NCI-H2107 treated with DMSO at 0.1 percent for 48 hours (cell line): ENCODE results near the gene LRCH1.

Experiments used
- DNase-seq: peaks from one replicate; lab custom pipeline; 2025; ENCODE audit not compliant: unreplicated experiment; lab: John Stamatoyannopoulos, UW

Gene LRCH1

GRCh38 chr13:46587807-46588418 is 34.9 kb downstream of the LRCH1 start:
- DNase-seq, result no peak

GRCh38 chr13:46592385-46592784 is 39.4 kb downstream of the LRCH1 start:
- DNase-seq, result no peak

GRCh38 chr13:46593398-46593797 is 40.4 kb downstream of the LRCH1 start:
- DNase-seq, result no peak

GRCh38 chr13:46594374-46595078 is 41.6 kb downstream of the LRCH1 start:
- DNase-seq, result no peak

GRCh38 chr13:46595136-46595884 is 42.3 kb downstream of the LRCH1 start:
- no peak for DNase-seq

GRCh38 chr13:46595885-46596275 is 42.9 kb downstream of the LRCH1 start:
- no peak for DNase-seq

- no peak for DNase-seq
Measured at GRCh38 chr13:46596466-46596865, 43.5 kb downstream of the LRCH1 start.

- DNase-seq, result no peak
Measured at GRCh38 chr13:46598140-46598819, 45.3 kb downstream of the LRCH1 start.

GRCh38 chr13:46598820-46599180 is 45.8 kb downstream of the LRCH1 start:
- no peak for DNase-seq

- DNase-seq, result no peak
Measured at GRCh38 chr13:46600943-46601311, 48.0 kb downstream of the LRCH1 start.

GRCh38 chr13:46602531-46602930 is 49.6 kb downstream of the LRCH1 start:
- no peak for DNase-seq

GRCh38 chr13:46603165-46603603 is 50.2 kb downstream of the LRCH1 start:
- no peak for DNase-seq

- no peak for DNase-seq
Measured at GRCh38 chr13:46604226-46604990, 51.4 kb downstream of the LRCH1 start.

GRCh38 chr13:46605076-46605824 is 52.3 kb downstream of the LRCH1 start:
- no peak for DNase-seq

- DNase-seq, result no peak
Measured at GRCh38 chr13:46605825-46606554, 53.0 kb downstream of the LRCH1 start.

GRCh38 chr13:46606970-46607369 is 54.0 kb downstream of the LRCH1 start:
- DNase-seq, result no peak

GRCh38 chr13:46607768-46608564 is 55.0 kb downstream of the LRCH1 start:
- no peak for DNase-seq

GRCh38 chr13:46609052-46609451 is 56.1 kb downstream of the LRCH1 start:
- no peak for DNase-seq

- DNase-seq, result no peak
Measured at GRCh38 chr13:46609726-46610125, 56.8 kb downstream of the LRCH1 start.
